ENCODE data around the gene HIPK3.
A peak's percentile ranks its signal among the peaks of the same experiment; 100 is the strongest.
"Not testable (repeated sequence)": the region's sequence is repeated elsewhere in the genome, so short reads cannot be mapped to it uniquely, and the experiment has no call there.

HIPK3 gene

DNA sequence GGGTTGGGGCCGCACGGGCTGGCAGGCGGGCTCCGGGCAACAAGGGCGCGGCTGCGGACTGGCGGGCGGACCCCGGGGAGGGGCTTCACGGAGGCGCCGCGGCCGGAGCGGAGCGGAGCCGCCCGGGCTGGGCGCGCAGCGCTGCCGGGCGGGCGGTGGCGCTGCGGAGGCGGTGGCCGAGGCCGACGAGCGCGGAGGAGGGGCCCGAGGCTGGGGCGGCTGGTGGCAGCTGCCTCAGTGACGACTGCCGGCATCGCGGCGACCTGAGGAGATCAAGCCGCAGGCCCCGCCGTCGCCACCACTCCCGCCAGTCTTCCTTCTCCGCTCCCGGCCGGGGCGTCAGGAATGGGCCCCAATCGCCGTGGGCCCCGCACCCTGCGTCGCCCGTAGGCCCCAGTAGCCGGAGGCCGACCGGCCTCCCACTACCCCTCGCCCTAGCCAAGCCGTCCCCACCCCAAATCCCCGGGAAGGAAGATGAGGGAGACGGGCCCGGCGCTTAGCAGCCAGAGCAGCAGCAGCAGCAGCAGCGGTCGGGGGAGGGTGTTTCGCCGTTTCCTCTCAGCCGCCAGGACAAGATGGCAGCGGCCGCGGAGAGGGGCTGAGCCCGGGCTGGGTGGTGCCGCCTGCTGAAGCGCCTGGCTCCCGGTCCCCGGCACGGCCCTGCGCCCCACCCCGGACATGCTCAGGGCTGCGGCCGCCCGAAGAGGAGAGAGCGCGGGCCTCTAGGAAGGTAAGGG is at the start of gene HIPK3:
HIPK3 (plus strand) TSS at position 222 of the 737 bp plus-strand sequence.
- DNase-seq (ENCODE audit: low read depth in 2 of 2, low spot score in 1 of 2): peak; percentile 50 to 58

DNA sequence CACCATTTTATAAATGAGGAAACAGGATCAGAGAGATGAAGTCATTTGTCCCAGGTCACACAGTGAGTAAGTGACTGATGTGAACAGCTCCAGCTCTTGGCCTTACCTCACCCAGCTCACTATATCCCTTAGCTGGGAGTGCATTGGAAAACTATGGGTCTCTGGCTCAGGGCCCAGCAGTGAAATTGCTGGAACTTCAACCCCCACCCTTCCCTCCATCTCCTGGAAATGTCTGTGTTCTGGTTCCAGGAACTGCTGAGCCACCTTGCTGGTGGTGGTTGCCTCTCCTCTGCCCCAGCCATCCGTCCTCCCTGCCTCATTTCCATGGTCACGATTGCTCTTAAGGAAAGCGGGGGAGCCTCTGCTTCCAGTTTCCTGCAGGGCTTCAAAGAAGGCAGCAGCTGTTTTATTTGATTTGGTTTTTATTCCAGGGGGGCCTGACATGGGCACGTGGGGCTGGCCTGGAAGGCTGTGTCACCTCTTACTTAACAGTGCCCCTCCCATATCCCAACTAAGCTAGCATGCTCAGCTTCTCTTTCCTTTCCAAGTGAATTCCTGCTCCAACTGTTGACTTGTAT is 49.7 kb upstream of the HIPK3 start:
- no peak for DNase-seq (ENCODE audit: low read depth in 2 of 2, low spot score in 1 of 2)

DNA sequence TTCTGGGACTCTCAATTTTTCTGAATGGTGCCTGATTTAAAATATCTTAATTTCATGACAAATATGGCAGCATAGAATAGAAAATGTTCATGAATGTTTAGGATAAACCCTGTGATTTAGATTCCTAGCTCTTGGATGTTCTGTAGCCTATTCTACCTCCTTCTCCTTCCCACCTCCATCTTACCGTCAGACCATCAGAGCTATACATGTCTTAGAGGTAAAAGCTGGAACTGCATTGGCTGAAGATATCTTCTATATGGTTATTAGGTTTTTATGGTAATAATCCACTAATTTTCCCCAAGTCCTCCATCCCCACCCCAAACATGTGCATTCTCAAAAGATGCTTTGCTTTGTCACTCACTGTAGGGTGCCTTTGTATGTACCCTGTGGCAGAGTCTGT is 49.0 kb upstream of the HIPK3 start:
- DNase-seq (ENCODE audit: low read depth in 2 of 2, low spot score in 1 of 2): no peak

DNA sequence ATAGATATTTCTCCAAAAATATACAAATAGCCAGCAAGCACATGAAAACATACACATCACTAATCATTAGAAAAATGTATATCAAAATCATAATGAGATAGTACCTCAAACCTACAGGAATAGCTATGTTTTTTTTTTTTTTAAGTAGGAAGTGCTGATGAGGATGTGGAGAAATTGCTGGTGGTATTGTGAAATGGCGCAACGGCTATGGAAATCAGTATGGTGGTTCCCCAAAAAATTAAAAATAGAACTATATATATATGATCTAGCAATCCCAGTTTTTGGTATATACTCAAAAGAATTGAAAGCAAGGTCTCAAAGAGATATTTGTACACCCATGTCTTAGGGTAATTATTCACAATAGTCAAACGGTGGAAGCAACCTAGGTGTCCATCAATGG is 46.0 kb upstream of the HIPK3 start:
- no peak for DNase-seq (ENCODE audit: low read depth in 2 of 2, low spot score in 1 of 2)

DNA sequence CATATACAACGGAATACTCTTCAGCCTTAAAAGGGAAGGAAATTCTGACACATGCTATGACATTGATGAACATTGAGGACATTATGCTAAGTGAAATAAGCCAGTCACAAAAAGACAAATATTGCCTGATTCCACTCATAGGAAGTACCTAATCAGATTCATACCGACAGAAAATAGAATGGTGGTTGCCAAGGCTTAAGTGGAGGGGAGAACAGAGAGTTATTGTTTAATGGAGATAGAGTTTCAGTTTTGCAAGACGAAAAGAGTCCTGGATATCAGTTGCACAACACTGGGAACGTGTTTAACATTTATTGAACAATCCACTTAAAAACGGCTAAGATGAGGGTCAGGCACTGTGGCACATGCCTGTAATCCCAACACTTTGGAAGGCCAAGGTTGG is 45.6 kb upstream of the HIPK3 start:
- DNase-seq (ENCODE audit: low read depth in 2 of 2, low spot score in 1 of 2): no peak

DNA sequence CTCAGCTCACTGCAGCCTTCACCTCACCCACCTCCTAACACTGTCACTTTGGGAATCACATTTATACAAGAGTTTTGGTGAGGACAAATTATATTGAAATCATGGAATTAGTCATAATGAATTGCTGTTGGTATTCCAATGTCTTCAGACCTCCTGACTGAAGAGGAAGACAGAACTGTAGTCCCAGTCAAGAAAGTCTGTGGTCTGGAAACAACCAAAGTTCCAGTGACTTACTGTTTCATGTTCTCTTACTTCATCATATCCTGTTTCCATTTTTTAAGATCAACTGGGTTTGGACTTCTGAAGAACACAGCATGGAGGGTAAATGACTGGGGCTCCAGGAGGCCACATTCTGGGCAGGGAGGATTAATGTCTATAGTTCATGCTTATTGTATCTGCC is 43.0 kb upstream of the HIPK3 start:
- DNase-seq (ENCODE audit: low read depth in 2 of 2, low spot score in 1 of 2): no peak

DNA sequence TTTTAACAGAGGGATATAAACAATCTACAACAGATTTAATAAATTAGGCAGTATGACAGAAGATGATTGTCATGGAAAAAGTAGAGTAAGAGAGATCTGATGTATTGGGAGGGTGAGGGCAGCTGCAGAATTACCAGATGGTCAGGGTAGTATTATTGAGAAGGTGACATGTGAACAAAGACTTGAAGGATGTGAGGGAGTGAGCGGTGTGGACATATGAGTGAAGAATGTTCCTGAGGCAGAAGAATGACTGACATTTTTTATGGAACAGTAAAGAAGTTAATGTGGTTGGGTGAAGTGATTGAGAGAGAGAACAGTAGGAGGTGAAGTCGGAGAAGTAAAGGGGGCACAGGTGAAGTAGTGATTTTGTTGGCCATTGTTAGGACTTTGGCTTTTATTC is 42.4 kb upstream of the HIPK3 start:
- DNase-seq (ENCODE audit: low read depth in 2 of 2, low spot score in 1 of 2): no peak

DNA sequence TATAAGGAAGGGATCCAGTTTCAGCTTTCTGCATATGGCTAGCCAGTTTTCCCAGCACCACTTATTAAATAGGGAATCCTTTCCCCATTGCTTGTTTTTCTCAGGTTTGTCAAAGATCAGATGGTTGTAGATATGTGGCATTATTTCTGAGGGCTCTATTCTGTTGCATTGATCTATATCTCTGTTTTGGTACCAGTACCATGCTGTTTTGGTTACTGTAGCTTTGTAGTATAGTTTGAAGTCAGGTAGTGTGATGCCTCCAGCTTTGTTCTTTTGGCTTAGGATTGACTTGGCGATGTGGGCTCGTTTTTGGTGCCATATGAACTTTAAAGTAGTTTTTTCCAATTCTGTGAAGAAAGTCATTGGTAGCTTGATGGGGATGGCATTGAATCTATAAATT is 40.5 kb upstream of the HIPK3 start:
- not testable (repeated sequence) for DNase-seq (ENCODE audit: low read depth in 2 of 2, low spot score in 1 of 2)

DNA sequence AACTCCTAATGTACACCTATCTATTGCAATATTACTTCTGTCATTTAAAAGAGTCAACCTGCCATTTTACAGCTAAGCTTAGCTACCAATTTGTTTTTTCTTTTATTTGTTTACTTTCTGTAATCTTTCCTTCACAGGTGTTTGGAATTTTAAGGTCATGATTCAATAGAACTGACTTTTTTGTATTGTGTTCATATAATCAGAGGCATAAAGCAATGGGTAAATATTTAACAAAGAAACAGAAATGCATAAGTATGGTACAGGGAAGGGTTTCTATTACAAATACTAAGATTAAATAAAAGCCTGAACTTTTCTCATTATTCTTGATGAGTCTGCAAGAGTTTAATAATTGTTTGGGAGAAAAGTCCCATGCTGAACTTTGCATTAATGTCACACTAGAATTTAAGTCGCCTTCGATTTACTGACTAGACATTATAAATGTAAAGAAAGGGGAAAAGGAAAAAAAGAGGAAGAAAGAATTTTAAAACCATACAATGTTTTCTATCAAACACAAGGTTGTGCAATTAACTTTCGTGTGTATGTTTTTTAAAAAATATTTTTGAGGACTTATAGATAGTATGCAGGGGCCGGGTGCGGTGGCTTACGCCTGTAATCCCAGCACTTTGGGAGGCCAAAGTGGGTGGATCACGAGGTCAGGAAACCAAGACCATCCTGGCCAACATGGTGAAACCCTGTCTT is 35.0 kb upstream of the HIPK3 start:
- no peak for DNase-seq (ENCODE audit: low read depth in 2 of 2, low spot score in 1 of 2)

DNA sequence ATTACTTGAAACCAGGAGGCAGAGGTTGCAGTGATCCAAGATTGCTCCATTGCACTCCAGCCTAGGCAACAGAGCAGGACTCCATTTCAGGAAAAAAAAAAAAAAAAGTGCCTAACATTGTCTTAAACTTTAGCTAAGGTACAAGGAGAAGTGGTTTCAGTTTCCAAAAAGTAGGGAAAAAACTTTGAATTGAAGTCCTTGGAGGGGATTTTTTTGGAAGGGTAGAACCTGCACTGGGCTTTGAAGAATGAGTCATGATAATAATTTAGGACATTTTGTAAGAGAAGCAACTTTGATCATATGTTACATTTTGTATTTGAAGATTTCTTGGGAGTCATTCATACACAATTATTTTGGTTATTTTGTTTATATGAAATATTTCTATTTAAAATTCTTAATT is 31.8 kb upstream of the HIPK3 start:
- DNase-seq (ENCODE audit: low read depth in 2 of 2, low spot score in 1 of 2): no peak

DNA sequence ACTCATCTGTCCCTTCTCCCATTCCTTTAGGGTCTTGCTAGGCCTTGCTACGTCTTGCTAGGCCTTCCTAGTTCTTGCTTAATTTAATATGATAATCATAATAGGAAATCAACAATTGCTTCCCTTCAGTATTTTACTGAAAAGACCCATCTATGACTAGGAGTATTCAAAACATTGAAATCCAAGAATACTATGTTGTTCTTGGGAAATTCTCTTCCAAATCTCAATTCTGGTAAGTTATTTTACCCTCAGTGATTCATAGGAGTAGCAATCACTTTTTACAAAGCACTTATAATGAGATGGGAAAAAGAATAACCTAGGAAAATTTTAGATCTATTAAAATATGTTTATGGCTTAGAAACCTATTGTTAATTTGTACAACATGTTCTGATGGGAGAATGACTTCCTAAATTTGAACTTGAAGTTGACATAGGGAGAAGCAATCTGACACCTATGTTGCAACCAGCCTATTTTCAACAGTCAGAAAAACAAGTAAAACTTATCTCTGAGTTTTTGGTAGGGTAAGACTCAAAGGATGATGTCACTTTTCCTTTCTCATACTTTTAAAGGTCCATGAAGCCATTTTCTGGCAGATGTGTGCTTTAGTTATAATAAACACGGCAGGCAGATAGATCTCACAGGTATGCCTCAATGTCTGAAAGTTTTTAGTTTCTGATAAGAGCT is 29.5 kb upstream of the HIPK3 start:
- DNase-seq (ENCODE audit: low read depth in 2 of 2, low spot score in 1 of 2): no peak

DNA sequence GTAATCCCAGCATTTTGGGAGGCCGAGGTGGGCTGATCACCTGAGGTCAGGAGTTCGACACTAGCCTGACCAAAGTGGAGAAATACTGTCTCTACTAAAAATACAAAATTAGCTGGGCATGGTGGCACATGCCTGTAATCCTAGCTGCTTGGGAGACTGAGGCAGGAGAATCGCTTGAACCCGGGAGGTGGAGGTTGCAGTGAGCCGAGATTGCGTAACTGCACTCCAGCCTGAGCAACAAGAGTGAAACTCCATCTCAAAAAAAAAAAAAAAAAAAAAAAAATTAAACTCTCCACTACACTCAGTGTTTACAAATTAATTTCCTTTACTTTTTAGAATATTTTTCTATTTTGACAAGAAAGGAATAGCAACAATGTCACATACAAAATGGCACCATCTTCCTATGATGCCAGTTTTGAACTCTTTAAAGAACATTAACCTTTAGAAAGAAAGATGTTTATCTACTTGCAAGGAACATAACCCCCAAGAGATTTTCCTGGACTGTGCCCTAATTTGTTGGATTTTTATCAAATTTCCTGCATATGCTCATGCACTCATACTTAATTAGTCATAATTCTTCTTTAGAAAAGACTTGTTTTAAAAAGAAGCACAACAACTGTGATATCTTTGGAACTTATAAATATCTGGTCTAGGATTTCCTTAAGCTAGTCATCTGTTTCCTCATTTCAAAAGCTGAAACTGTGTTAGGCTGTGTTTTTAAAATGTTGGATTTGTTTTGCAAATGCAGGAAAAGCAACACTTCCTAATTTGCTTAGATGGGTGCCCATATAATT is 22.6 kb upstream of the HIPK3 start:
- DNase-seq (ENCODE audit: low read depth in 2 of 2, low spot score in 1 of 2): no peak

DNA sequence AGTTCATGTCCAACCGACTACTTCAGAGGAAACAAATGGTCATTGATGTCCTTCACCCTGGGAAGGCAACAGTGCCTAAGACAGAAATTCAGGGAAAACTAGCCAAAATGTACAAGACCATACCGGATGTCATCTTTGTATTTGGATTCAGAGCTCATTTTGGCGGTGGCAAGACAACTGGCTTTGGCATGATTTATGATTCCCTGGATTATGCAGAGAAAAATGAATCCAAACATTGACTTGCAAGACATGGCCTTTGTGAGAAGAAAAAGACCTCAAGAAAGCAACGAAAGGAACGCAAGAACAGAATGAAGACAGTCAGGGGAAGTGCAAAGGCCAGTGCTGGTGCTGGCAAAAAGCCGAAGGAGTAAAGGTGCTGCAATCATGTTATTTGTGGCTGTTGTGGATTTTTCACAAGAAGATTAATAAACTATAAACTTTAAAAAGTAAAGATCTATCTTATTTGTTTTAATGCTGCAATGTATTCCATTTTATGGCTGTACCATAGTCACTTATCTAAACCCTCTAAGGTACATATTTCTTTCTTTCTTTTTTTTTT is 20.1 kb upstream of the HIPK3 start:
- no peak for DNase-seq (ENCODE audit: low read depth in 2 of 2, low spot score in 1 of 2)

DNA sequence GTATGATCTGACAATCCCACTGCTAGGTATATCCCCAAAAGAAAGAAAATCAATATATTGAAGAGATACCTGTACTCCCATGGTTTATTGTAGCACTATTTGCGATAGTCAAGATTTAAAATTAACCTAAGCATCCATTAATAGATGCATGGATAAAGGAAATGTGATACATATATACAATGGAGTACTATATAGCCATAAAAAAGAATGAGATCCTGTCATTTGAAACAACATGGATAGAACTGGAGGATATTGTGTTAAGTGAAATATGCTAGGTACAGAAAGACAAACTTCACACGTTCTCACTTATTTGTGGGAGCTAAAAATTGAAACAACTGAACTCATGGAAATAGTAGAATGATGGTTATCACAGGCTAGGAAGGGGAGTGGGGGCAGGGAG is 14.6 kb upstream of the HIPK3 start:
- DNase-seq (ENCODE audit: low read depth in 2 of 2, low spot score in 1 of 2): no peak

DNA sequence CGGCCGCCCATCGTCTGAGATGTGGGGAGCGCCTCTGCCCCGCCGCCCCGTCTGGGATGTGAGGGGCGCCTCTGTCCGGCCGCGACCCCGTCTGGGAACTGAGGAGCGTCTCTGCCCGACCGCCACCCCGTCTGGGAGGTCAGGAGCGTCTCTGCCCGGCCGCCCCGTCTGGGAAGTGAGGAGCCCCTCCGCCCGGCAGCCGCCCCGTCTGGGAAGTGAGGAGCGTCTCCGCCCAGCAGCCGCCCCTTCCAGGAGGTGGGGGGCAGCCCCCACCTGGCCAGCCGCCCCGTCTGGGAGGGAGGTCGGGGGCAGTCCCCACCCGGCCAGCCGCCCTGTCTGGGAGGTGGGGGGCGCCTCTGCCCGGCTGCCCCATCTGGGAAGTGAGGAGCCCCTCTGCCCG is 13.5 kb upstream of the HIPK3 start:
- DNase-seq (ENCODE audit: low read depth in 2 of 2, low spot score in 1 of 2): not testable (repeated sequence)

DNA sequence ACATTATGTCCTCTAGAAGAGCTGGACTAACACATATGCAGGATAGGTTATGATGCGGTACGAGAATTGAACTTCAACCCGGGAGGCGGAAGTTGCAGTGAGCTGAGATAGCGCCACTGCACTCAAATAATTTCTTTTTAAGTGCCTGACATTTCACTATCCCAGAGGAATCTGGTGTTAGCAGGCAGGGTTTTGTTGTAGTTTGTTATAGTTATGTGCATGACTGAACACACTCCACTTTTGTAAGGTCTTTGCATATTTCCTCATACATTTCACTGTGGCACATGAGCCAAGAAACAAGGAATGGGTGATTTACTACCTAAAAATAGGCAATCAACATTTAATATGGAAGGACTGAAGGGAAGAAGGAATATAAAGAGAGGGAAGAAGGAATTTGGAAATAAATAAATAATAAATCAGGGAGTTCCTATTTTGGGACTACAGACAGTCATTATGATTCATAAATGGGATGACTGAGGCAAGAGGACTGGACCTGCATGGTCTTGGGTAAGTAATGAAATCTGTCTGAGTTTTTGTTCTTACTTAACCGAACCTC is 8.7 kb upstream of the HIPK3 start:
- DNase-seq (ENCODE audit: low read depth in 2 of 2, low spot score in 1 of 2): no peak

DNA sequence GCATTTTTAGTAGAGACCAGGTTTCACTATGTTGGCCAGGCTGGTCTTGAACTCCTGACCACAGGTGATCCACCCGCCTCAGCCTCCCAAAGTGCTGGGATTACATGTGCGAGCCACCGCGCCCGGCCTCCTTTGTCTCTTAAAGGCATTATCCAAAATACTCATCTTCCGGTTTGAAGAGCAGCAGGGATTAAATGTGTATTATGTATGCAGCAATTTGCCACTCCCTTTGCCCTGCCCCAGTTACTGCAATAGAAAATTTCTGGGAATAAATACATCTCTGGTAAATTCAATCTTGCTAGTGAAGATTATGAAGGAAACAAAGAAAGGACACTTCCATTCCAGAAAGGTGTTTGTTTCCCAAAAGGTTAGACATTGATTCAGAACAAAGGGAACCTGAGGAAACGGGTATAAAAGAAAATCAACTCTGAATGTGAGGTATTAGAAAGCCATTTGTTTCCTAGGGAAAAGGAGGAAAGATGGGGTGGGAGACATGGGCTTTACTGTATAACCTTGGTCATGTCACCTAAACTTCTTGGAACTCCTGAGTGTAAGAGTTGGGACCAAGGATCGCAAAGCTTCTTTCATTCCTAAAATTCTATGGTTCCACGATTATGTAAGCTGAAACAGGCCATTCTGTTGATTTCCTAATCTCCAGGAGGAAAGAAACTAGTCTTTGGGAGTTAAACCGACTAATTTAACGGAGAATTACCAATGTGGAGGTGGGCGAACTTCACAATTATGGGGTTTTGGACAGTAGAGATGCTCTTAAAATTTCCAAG is 959 bp upstream of the HIPK3 start:
- no peak for DNase-seq (ENCODE audit: low read depth in 2 of 2, low spot score in 1 of 2)

DNA sequence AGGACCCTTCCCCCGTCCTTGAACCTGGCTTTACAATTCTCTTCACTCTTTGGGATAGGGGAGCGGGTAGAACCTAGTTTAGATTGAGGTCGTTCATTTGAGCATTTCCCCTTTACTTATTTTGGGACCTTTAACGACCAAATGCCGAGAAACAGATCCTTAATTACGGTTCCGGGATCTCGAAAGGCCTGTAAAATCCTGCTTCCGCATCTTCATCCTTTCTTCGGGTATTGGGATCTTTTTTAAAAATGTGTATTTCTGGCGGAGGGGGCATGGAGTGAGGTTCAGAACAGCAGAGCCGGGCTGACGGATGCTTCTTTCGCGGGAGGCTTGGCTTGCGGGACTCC is 395 bp upstream of the HIPK3 start:
- no peak for DNase-seq (ENCODE audit: low read depth in 2 of 2, low spot score in 1 of 2)

DNA sequence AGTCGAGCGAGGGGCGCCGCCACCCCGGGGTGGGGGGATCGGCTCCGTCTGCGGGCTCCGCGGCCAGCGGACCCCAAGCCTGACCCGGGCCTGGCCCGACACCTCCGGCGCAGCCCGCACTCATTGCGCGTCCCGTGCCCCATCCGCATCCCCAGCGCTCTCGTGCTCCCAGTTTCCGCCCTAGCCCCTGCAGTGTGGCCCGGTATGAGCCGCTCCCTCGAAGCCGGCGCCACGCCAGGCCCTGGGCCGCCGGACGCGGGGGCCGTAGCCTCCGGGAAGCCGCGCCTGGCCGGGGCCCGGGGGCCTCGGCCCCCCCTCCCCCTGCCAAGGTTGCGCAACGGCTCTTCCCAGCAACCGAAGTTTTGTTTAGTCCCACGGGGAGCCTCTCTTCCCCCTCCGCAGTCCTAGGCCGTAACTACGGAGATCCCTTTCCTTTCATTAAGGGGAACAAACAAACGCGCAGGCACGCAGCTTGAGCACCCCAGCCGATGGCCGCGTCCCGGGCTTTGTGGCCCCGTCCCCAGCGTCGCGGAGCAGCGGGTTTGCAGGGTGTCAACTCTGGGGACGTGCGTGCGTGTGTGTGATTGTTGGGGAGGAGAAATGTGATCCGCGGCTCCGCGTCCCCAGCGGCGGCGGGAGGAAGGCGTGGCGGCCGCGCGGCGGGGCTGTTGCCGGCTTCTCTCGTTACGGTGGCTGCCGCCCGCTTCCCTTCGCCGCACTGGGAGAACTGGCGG is 883 bp downstream of the HIPK3 start:
- peak; percentile 31 to 33 for DNase-seq (ENCODE audit: low read depth in 2 of 2, low spot score in 1 of 2)
